ENCODE data around the gene CARF. TPM values are rescaled to one million over a fixed set of nuclear protein-coding genes. Genes with fewer than 3 reads are reported as not detected.
"Not testable (repeated sequence)": the region's sequence is repeated elsewhere in the genome, so short reads cannot be mapped to it uniquely, and the experiment has no call there.

CARF gene
- total RNA-seq, 1 experiment from 2014 or later: 6.5 TPM

GRCh38 chr2:202965810-202966460 lies 53.9 kb downstream of the CARF start:
- no peak overlapping the region for H3K27ac ChIP-seq
- H4K20me1 ChIP-seq (ENCODE audit: insufficient read depth): no peaks in the 10 kb centered on the region
- DNase-seq: no peak
- intact Hi-C loops (cut with micrococcal nuclease; ENCODE audit: unreplicated experiment): no loop called here
- CTCF ChIA-PET: no interaction called here
- no peaks in the 10 kb centered on the region for H3K79me2 ChIP-seq (ENCODE audit: low read depth)
- no peaks in the 10 kb centered on the region for H3K27me3 ChIP-seq (ENCODE audit: insufficient read depth, low read depth)
- POLR2A ChIA-PET (ENCODE audit: unreplicated experiment): no interaction called here
- no peaks in the 10 kb centered on the region for H3F3A ChIP-seq (ENCODE audit: insufficient read depth, low read depth)
- H3K4me2 ChIP-seq: no peak overlapping the region
- no peak overlapping the region for H2AFZ ChIP-seq
- no peak for TF ChIP-seq EZH2 (IDR thresholded peaks at IDR 0.05; ENCODE audit: low read depth)
- TF ChIP-seq CTCF (conservative IDR thresholded peaks at IDR 0.05): no peak
- H3K4me3 ChIP-seq: no peak overlapping the region
- no peaks in the 10 kb centered on the region for H3K9me3 ChIP-seq (ENCODE audit: insufficient read depth, low read depth)
- H3K36me3 ChIP-seq (ENCODE audit: low read depth): no peaks in the 10 kb centered on the region
- BruUV-seq (replicated peaks): no TSS peak
- no peaks in the 10 kb centered on the region for H3K4me1 ChIP-seq (replicated peaks; ENCODE audit: insufficient read depth)
- H3K9me2 ChIP-seq (ENCODE audit: insufficient read depth): no peaks in the 10 kb centered on the region

- H2AFZ ChIP-seq; DNase-seq; H3K9me2 ChIP-seq (ENCODE audit: insufficient read depth); POLR2A ChIA-PET (ENCODE audit: unreplicated experiment); H3F3A ChIP-seq (ENCODE audit: insufficient read depth, low read depth); intact Hi-C loops (cut with micrococcal nuclease; ENCODE audit: unreplicated experiment); H3K4me2 ChIP-seq; H3K79me2 ChIP-seq (ENCODE audit: low read depth); H3K36me3 ChIP-seq (ENCODE audit: low read depth); H3K4me3 ChIP-seq; H4K20me1 ChIP-seq (ENCODE audit: insufficient read depth); H3K27ac ChIP-seq; H3K27me3 ChIP-seq (ENCODE audit: insufficient read depth, low read depth); BruUV-seq (replicated peaks); H3K4me1 ChIP-seq (replicated peaks; ENCODE audit: insufficient read depth); H3K9me3 ChIP-seq (ENCODE audit: insufficient read depth, low read depth): not testable (repeated sequence)
- CTCF ChIA-PET: interaction anchor here (0.6 kb wide), 1 partner anchor 27 kb away, joined by 4 read pairs; no protein-coding TSS in a partner anchor
Measured at GRCh38 chr2:202969404-202969803, 57.3 kb downstream of the CARF start.

- no peak overlapping the region for H3K4me2 ChIP-seq
- BruUV-seq (replicated peaks): no TSS peak
- CTCF ChIA-PET: no interaction called here
- no peaks in the 10 kb centered on the region for H3K36me3 ChIP-seq (ENCODE audit: low read depth)
- POLR2A ChIA-PET (ENCODE audit: unreplicated experiment): no interaction called here
- no peak overlapping the region for H3K4me3 ChIP-seq
- no peaks in the 10 kb centered on the region for H4K20me1 ChIP-seq (ENCODE audit: insufficient read depth)
- H3K27ac ChIP-seq: no peak overlapping the region
- no peak overlapping the region for H2AFZ ChIP-seq
- no peak for DNase-seq
- TF ChIP-seq EZH2 (IDR thresholded peaks at IDR 0.05; ENCODE audit: low read depth): no peak
- no peaks in the 10 kb centered on the region for H3F3A ChIP-seq (ENCODE audit: insufficient read depth, low read depth)
- no peaks in the 10 kb centered on the region for H3K9me3 ChIP-seq (ENCODE audit: insufficient read depth, low read depth)
- H3K4me1 ChIP-seq (replicated peaks; ENCODE audit: insufficient read depth): no peaks in the 10 kb centered on the region
- intact Hi-C loops (cut with micrococcal nuclease; ENCODE audit: unreplicated experiment): no loop called here
- no peaks in the 10 kb centered on the region for H3K27me3 ChIP-seq (ENCODE audit: insufficient read depth, low read depth)
- H3K9me2 ChIP-seq (ENCODE audit: insufficient read depth): no peaks in the 10 kb centered on the region
- no peaks in the 10 kb centered on the region for H3K79me2 ChIP-seq (ENCODE audit: low read depth)
Measured at GRCh38 chr2:202976809-202977208, 64.7 kb downstream of the CARF start.

GRCh38 chr2:202982779-202983491 lies 70.9 kb downstream of the CARF start:
- Histone ChIP-seq H3K79me2 (ENCODE audit: low read depth) (no peaks in the 10 kb centered on the region), H3K4me3 (no peak overlapping the region), H3K9me2 (ENCODE audit: insufficient read depth) (no peaks in the 10 kb centered on the region), H3K9me3 (ENCODE audit: insufficient read depth, low read depth) (no peaks in the 10 kb centered on the region), H3K27ac (no peak overlapping the region), H4K20me1 (ENCODE audit: insufficient read depth) (no peaks in the 10 kb centered on the region), H3K4me2 (no peak overlapping the region), H3K4me1 (replicated peaks; ENCODE audit: insufficient read depth) (no peaks in the 10 kb centered on the region), H2AFZ (no peak overlapping the region), H3K27me3 (ENCODE audit: insufficient read depth, low read depth) (no peaks in the 10 kb centered on the region), H3K36me3 (ENCODE audit: low read depth) (no peaks in the 10 kb centered on the region), H3F3A (ENCODE audit: insufficient read depth, low read depth) (no peaks in the 10 kb centered on the region)
- no peak for DNase-seq
- no TSS peak for BruUV-seq (replicated peaks)
- intact Hi-C loops (cut with micrococcal nuclease; ENCODE audit: unreplicated experiment): no loop called here
- ChIA-PET POLR2A (ENCODE audit: unreplicated experiment) (no interaction called here), CTCF (no interaction called here)
- TF ChIP-seq CTCF (conservative IDR thresholded peaks at IDR 0.05): no peak
- TF ChIP-seq EZH2 (IDR thresholded peaks at IDR 0.05; ENCODE audit: low read depth): no peak

Data from PC-9 (cell line).